ENCODE measurements around the gene SBF2.

Gene SBF2

GRCh38 chr11:9880657-9881056 is 413.4 kb downstream of the SBF2 start:
- DNase-seq = no peak

DNA sequence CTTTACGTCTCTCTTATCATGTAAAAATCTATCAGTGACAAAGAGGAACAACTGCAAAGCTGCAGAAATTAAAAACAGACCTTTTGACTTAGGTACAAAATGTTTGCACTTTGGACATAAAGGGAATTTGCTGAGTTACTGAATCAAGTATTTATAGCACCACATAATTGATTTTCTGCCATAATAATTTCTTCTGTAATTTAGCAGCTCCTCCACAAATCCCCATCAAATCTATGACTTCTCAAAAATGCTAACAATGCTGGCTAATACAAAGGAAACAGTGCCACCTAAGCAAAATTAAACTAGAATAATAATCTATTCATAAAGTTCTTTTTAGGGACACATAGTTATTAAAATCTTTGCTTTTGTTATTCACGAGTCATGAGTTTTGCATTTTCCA is 415.1 kb downstream of the SBF2 start:
- no peak for DNase-seq

DNA sequence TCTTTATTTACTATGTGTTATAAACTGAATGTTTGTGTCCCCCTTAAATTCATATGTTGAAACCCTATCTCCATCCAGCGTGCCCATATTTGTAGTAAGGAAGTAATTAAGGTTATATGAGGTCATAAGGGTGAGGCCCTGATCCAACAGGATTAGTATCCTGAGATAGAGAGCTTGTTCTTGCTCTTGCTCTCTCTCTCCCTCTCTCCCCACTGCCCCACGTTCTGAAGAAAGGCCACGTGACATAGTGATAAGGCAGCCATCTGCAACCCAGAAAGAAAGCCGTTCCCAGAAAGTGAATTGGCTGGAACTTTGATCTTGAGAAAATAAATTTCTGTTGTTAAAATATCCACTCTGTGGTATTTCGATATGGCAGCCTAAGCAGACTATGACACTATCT is 417.7 kb downstream of the SBF2 start:
- DNase-seq = no peak

GRCh38 chr11:9875862-9876261 is 418.2 kb downstream of the SBF2 start:
- no peak for DNase-seq

- no peak for DNase-seq
These were observed 418.6 kb downstream of the SBF2 start for GRCh38 chr11:9875399-9875798.

DNA sequence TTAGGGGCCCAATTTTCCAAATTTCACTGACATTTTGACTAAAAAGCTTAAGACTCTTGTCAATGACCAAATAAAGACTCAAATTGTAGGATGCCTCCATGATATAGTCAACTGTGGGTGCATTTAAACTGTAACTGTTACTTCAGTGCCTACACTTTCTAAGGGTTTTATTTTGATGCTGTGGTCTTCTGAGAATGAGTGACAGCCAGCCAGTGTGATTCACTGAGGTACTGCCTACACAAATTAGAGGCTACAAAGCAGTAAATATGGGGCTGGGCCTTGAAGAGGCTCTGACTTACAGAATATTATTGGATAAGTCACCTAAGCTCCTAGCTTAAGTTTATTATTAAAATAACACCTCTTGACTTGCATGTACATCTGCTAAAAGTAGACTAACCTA is 419.6 kb downstream of the SBF2 start:
- no peak for DNase-seq

DNA sequence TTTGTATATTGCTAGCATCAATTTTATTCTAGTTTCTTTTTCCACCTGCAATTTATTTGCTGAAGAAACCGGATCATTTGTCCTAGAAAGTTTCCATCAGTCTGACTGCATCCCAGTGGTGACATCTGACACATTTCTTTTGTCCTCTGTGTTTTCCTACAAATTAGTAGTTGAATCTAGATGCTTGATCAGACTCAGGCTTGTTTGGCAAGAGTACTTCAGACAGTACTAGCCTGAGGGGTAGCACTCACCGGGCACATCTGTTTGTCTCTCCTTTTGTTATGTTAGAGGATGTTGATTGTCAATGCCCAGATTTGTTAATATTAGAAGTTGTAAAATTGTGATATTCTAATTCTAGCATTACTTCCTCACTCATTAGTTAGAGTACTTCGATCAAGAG is 425.4 kb downstream of the SBF2 start:
- no peak for DNase-seq

DNA sequence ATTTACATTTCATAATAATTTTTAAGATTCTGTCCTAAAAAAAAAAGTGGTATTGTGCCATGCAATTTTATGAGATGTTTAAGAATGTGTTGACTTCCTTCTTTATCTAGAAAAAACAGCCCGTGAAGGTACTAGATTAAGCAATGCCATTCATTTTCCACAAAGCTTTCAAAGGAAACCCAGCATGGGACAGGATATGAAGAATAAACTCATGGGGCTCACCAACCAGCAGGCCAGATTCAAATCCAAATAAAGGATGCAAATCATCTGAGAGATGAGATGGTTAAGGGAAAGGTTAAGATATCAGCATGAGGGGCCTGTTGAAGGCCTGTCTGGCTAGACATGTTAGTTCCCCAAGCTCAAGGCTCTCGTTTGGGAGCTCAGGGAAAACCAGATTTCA is 431.0 kb downstream of the SBF2 start:
- DNase-seq = no peak

DNA sequence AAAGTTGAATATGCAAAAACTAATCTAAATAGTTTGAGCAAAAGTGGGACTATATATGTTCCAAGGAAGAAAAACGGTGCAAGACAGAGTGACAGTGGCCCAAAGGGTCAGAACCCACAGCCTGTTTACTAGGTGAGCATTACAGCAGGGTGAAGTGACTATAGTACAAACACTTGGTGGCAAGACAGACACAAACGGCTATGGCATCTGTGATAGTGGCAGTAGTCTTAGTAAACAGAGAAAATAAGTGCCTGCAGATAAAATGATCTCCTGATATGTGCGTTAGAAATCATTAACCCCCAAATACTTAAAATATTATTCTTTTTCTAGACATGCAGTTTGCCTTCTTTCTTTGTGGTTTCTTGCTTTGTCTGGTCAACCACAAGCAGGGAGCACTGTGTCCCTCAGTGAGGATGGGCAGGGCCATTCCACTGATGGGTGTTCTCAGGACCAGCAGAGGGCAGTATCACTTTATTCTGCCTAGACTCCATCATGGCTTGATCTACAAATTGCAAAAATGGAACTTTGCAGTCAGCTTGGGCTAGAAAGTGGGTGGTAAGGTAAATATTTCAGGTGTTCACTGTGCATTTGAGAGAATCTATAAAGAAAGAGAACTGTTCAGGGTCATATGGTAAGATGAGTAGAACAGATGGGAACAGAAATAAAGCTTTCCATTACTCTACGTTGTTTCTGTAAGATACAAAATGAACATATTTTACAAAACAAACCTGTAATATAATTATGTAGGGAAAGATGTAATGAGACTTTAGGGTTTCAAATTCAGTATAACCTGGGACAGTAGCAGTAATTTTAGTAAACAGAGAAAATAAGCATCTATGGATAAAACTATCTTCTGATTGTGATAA is 431.9 kb downstream of the SBF2 start:
- DNase-seq = peak; percentile 10 to 18

GRCh38 chr11:9859554-9860305 is 434.3 kb downstream of the SBF2 start:
- DNase-seq = no peak

DNA sequence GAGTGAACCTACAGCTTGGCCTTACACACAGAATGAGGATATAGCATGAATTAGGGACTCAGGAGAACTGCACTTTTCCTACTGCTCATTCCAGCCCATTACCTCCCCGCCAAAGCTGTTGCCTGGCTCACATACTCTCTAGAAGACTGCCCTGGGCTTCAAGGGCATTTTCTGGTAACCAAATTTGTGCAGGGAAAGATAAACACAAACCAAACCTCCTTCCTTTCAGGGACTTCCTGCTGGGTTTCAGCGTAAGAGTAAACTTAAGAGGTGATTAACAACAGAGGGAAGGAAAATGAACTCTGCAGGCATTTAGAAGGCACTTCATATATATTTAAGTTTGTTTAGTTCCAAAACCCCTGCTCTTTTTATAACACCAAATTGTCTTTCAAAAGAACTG is 435.2 kb downstream of the SBF2 start:
- no peak for DNase-seq

- DNase-seq = no peak
These were observed 435.8 kb downstream of the SBF2 start for GRCh38 chr11:9858218-9858617.

DNA sequence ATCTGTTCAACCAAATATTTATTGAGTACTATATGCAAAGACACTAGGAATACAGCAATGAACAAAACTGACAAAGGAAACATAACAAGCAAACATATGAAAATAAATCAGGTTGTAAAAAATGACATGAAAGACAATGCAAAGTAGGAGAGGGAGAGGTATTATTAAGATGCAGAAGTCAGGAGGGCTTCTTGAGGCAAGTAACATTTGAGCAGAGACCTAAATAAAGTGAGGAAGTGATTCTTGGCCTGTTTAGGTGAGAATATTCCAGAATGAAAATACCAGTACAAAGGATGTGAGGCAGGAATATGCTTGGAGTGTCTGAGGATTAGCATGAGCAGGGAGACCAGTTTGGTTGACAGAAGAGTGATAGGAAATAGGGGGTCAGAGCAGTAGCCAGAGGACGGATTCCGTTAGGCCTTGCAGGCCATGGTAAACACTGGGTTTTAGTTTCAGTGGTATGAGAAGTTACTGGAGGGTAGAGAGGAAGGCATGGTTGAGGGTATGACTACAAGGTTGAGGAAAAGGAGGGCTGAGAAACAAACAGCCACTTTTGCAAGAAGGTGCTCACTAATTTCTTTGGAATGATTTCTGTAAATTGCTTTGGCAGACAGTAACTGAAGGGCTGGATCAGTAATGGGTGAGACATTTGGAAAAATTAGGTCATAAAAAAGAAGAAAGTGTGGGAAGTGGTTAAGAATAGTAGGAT is 438.3 kb downstream of the SBF2 start:
- DNase-seq = no peak

DNA sequence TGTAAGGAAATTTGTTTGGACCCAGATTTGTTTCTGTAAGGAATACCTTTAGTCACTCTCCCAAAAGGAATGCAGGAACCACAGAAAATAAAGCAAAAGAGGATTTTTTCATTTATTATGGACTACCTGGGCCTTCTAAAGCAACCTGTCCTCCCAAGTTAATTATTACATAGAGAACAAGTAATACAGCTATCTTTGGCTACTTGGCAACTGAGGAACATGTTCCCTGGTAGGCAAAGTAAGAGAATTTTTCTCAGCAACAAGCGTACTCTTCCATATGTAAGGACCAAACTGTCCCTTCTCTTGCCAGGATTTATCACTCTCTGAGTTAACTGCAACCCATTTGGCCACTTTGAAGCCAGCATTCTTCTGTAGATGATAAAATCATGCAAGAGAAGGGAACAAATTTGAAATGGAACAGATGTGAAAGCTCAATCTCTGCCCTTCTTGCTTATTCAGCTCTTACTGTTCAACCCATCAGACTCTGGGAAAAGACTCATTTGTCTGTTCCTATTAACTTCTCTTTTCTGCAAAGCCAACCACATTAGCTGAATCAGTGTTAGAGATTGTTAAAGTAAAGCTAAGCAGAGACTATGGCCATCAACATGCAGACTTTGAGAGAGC is 440.0 kb downstream of the SBF2 start:
- no peak for DNase-seq

- no peak for DNase-seq
These were observed 441.6 kb downstream of the SBF2 start for GRCh38 chr11:9852465-9852864.

- DNase-seq = no peak
These were observed 442.7 kb downstream of the SBF2 start for GRCh38 chr11:9851366-9851765.

- DNase-seq = no peak
These were observed 443.7 kb downstream of the SBF2 start for GRCh38 chr11:9850224-9850895.

DNA sequence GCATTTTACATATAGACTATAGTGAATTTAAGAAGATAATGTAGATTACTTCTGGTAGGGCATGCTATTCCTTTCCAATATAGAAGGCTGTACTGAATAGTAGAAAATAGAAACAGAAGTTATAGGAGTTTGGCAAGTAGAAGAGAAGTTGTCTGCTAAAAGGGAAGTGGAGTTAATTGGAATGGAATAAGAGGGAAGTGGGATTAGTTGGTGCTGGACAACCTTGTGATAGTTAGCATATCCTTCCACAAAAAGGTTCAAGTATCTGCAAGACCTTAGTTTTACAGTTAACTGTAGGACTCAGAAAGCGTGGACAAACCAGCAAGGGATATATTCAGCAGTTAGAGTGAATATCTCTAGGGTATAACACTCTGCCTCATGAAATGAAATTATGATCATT is 444.6 kb downstream of the SBF2 start:
- no peak for DNase-seq

DNA sequence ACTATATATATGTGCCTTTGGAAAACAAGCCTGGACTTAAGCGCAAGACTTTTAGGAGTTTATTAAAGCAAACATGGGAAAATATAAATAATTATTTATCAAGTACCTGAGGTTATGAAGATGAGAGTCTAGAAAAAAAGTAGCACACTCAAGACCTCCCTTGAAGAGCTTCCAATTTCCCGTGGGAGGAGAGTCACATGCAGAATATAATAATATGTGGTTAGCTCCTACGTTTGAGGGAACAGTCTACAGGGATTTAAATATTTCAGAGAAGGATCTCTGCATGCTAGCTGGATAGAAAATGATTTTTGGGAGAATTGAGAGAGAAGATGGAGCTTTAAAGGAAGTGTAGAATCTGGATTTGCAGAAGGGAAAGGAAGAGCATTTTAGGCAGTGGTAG is 446.4 kb downstream of the SBF2 start:
- no peak for DNase-seq

DNA sequence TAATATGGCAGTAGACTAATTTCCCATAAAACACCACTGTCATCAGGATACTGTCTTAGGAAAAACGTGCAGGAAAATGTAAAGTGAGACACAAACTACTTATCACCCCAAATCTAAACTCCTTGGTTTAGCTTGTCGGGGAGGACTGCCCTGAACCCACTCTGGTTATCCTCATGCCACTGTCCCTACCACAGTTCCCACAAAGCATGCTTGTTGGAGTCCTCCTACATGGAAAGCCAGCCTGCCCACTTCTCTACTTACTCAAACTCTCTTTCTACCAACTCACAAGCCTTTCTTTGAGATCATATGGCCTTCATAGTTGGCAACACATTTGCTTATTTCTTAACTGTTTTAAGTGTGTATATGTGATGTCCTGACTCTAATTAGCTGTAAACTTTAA is 451.1 kb downstream of the SBF2 start:
- DNase-seq = no peak

DNA sequence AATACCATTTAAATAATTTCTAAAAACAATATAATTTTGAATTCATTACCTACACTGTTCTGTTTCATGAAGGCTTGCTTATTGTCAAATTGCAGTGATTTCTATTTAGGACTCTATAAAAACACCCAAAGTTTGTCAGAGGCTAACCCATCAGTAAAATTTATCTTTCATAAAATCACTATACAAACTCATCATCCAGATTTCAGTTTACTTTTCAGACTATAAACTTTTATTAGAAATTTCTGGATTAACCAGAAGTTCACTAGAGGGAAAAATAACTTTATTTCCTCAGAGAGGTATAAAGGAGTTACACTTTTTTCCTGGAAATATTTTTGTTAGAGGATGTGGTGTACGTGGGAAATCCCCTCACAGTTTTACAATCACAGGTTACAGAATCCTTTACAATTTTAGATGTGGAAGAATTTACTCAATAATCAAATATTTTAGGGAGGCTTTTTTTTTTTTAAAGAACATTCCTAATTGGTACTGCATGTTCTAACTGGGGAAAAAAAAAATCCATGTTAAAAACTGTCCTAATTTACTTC is 453.5 kb downstream of the SBF2 start:
- DNase-seq = no peak

- no peak for DNase-seq
These were observed 454.5 kb downstream of the SBF2 start for GRCh38 chr11:9839550-9839949.
